Endothelial cell of umbilical vein (primary cell): Measurements from ENCODE around the gene PROM1. TPM values are rescaled to one million over a fixed set of nuclear protein-coding genes. Genes with fewer than 3 reads are reported as not detected.

Experiments used
- BruUV-seq: library from RNA; stranded (reverse); fragments of 400-500 nt; replicated peaks from 2 replicates; lab custom pipeline; 2021; lab: Mats Ljungman, UMichigan
- CTCF ChIA-PET: fragments of 300-600, 350-600 bp; sonication (Branson Sonifier 250); formaldehyde crosslinking; loops from one replicate; lab custom pipeline; 2021; ENCODE audit warnings: antibody characterized with exemption, inconsistent platforms; lab: Charles Lee
- POLR2A ChIA-PET: fragments of 300-600, 350-600 bp; sonication (Branson Sonifier 250); formaldehyde crosslinking; loops from one replicate; lab custom pipeline; 2021; ENCODE audit warnings: antibody characterized with exemption, inconsistent platforms; lab: Charles Lee
- DNase-seq: peaks from one replicate; pipeline ENCODE4 v3.0.0-alpha.2; 2011; ENCODE audit warnings: low read depth, low spot score
- FAIRE-seq: peaks from 2 replicates; lab custom pipeline; 2011; peaks lifted over from hg19 to GRCh38; lab: Jason Lieb, UNC
- H2AFZ ChIP-seq: 2 replicates; pipeline ENCODE4 v1.6.0; 2012; ENCODE audit warnings: low read depth, low read length, control low read depth, inconsistent platforms
- H3K27ac ChIP-seq: 2 replicates; pipeline ENCODE4 v1.5.1; 2011; ENCODE audit warnings: low read depth, mild to moderate bottlenecking, control low read depth, low read length, moderate library complexity; ENCODE audit not compliant: insufficient read depth
- H3K27me3 ChIP-seq, 2 experiments: 2 replicates each; pipeline versions ENCODE4 v1.6.0 to v1.6.1; 2011; ENCODE audit warnings: low read length in 2 of 2, mixed read lengths in 1 of 2; ENCODE audit not compliant: control insufficient read depth in 2 of 2, insufficient read depth in 2 of 2
- H3K36me3 ChIP-seq, 2 experiments: 2 replicates in 1 of 2; 3 replicates in 1 of 2; pipeline ENCODE4 v1.5.1; 2011; ENCODE audit warnings: low read length in 2 of 2, mild to moderate bottlenecking in 1 of 2, moderate library complexity in 1 of 2; ENCODE audit not compliant: control insufficient read depth in 2 of 2, insufficient read depth in 2 of 2; ENCODE audit errors: extremely low read depth in 1 of 2
- H3K4me1 ChIP-seq: 3 replicates; pipeline ENCODE4 v1.5.1; 2011; ENCODE audit warnings: mild to moderate bottlenecking, low read length; ENCODE audit not compliant: control insufficient read depth, insufficient read depth; ENCODE audit errors: extremely low read depth
- H3K4me2 ChIP-seq: 2 replicates; pipeline ENCODE4 v1.6.1; 2011; ENCODE audit warnings: low read length, control low read depth, mixed read lengths; ENCODE audit not compliant: insufficient read depth
- H3K4me3 ChIP-seq, 3 experiments: fragments of 200-600 bp in 1 of 3; sonication (generic), shearing (Covaris generic) in 1 of 3; replicated peaks in 1 of 3; 2 replicates each; pipeline ENCODE4 v1.5.1; 2011 to 2016; ENCODE audit warnings: control low read depth in 3 of 3, low read length in 3 of 3, mild to moderate bottlenecking in 2 of 3, inconsistent platforms in 1 of 3, low read depth in 1 of 3, moderate library complexity in 1 of 3; ENCODE audit not compliant: insufficient read depth in 1 of 3
- H3K79me2 ChIP-seq: 2 replicates; pipeline ENCODE4 v1.6.0; 2012; ENCODE audit warnings: low read length, inconsistent platforms; ENCODE audit not compliant: control insufficient read depth, insufficient read depth
- H3K9ac ChIP-seq: replicated peaks from 2 replicates; pipeline ENCODE3; 2011; ENCODE audit warnings: low read length, control low read depth; ENCODE audit not compliant: insufficient read depth; ENCODE audit errors: extremely low read depth
- H3K9me1 ChIP-seq: replicated peaks from 3 replicates; pipeline ENCODE4 v1.6.0; 2011; ENCODE audit warnings: mild to moderate bottlenecking, low read length; ENCODE audit not compliant: control insufficient read depth, insufficient read depth; ENCODE audit errors: extremely low read depth
- H3K9me3 ChIP-seq: replicated peaks from 2 replicates; pipeline ENCODE4 v1.5.1; 2012; ENCODE audit warnings: low read length, inconsistent platforms; ENCODE audit not compliant: control insufficient read depth, insufficient read depth
- H4K20me1 ChIP-seq: replicated peaks from 2 replicates; pipeline ENCODE3; 2011; ENCODE audit warnings: mild to moderate bottlenecking, low read length; ENCODE audit not compliant: control insufficient read depth, insufficient read depth; ENCODE audit errors: extremely low read depth
- GATA2 ChIP-seq: IDR thresholded peaks from 2 replicates; pipeline ENCODE4 v1.7.0; 2011; ENCODE audit warnings: low read depth, mild to moderate bottlenecking, moderate library complexity, mixed read lengths, low read length; ENCODE audit not compliant: insufficient read length, insufficient read depth
- JUN ChIP-seq: IDR thresholded peaks from 2 replicates; pipeline ENCODE4 v1.6.1; 2011; ENCODE audit warnings: borderline replicate concordance, low read depth; ENCODE audit not compliant: insufficient read length, insufficient read depth
- MAX ChIP-seq: IDR thresholded peaks from 2 replicates; pipeline ENCODE4 v1.6.1; 2011; ENCODE audit not compliant: insufficient read depth, insufficient read length
- MYC ChIP-seq: IDR thresholded peaks from one replicate; pipeline ENCODE4 v1.6.1; 2011; ENCODE audit warnings: mild to moderate bottlenecking, low read depth, low read length
- POLR2A ChIP-seq: IDR thresholded peaks from 2 replicates; pipeline ENCODE4 v1.6.1; 2012; ENCODE audit warnings: low read depth, mild to moderate bottlenecking, control low read depth, low read length
- dilution Hi-C: fragments of 300-500 bp; cut with MboI; formaldehyde crosslinking; loops from one replicate; pipeline ENCODE4 v1.15.0; 2019; ENCODE audit warnings: low sequenced_read_pairs; ENCODE audit not compliant: extremely low pct_ligation_motif_present
- intact Hi-C: fragments of 100-400 bp; cut with micrococcal nuclease; formaldehyde crosslinking; loops from one replicate; pipeline ENCODE4 v1.10.0; 2022
- polyA plus RNA-seq, 4 experiments: library from polyadenylated mRNA; depleted of rRNA in 3 of 4; stranded (reverse) in 3 of 4; unstranded in 1 of 4; fragments of >200 nt; gene quantifications; 2 replicates each; pipeline versions ENCODE4 v1.2.1 to v1.2.3, GENCODE V29; 2011 to 2012; ENCODE audit warnings: missing spikeins in 1 of 4
- total RNA-seq: library from RNA; stranded (reverse); gene quantifications from 2 replicates; pipeline ENCODE4 v1.2.3, GENCODE V29; 2021

Gene PROM1
- total and polyA plus RNA-seq, 2 donors (not counting 3 experiments of a cell fraction or from before 2014, with no cell fraction given): 0.36 to 1.7 TPM

GRCh38 chr4:15918484-15919129 is 165.2 kb downstream of the PROM1 start:
- POLR2A ChIA-PET: interaction anchor here (0.5 kb wide), 1 partner anchor 1915 kb away, joined by 3 read pairs; no protein-coding TSS in a partner anchor

More at GRCh38 chr4:15918484-15919129, 165.2 kb downstream of the PROM1 start:
- DNase-seq (no peak), FAIRE-seq (no peak)
- H4K20me1 ChIP-seq: no peaks in the 10 kb centered on the region
- dilution Hi-C loops: no loop called here
- H3K9ac ChIP-seq: no peak overlapping the region
- no peaks in the 10 kb centered on the region for H3K9me3 ChIP-seq
- CTCF ChIA-PET: interaction anchor here (4.9 kb wide), 1 partner anchor 36 kb away, joined by 20 read pairs; no protein-coding TSS in a partner anchor
- H3K36me3 ChIP-seq: no peaks in the 10 kb centered on the region
- H3K4me2 ChIP-seq: no peak overlapping the region
- no peak overlapping the region for H2AFZ ChIP-seq
- no peaks in the 10 kb centered on the region for H3K27me3 ChIP-seq
- no peak overlapping the region for H3K27ac ChIP-seq
- peaks cover 15% of the 10 kb centered on the region for H3K4me1 ChIP-seq
- no peaks in the 10 kb centered on the region for H3K79me2 ChIP-seq
- no peak overlapping the region for H3K4me3 ChIP-seq
- BruUV-seq: no TSS peak
- intact Hi-C loops: no loop called here
- TF ChIP-seq JUN: no peak
- TF ChIP-seq GATA2: no peak
- no peak for TF ChIP-seq POLR2A
- TF ChIP-seq MYC: no peak
- TF ChIP-seq MAX: no peak
- no peaks in the 10 kb centered on the region for H3K9me1 ChIP-seq

Other genes starting within 250 kb of the PROM1 start
- gene FGFBP1, start 145.3 kb downstream of the PROM1 start, total RNA-seq: not detected in 2 replicates
- gene FGFBP1, start 145.3 kb downstream of the PROM1 start, polyA plus RNA-seq: not detected in 2 replicates
- not detected in 2 replicates for gene FGFBP2, start 120.8 kb downstream of the PROM1 start, total RNA-seq
- gene FGFBP2, start 120.8 kb downstream of the PROM1 start, polyA plus RNA-seq: not detected in 2 replicates
- gene TAPT1, start 142.4 kb upstream of the PROM1 start, total RNA-seq: 17.5 and 19.9 TPM in 2 replicates
- 6.9 and 7.4 TPM in 2 replicates for gene TAPT1, start 142.4 kb upstream of the PROM1 start, polyA plus RNA-seq